HG02885 (cell line): ENCODE data around the gene CCDC33.
"Not testable (repeated sequence)": the region's sequence is repeated elsewhere in the genome, so short reads cannot be mapped to it uniquely, and the experiment has no call there.

ENCODE experiments used
- ATAC-seq: cut with Tn5 transposase; IDR thresholded peaks from one replicate; pipeline ENCODE4 v1.9.1; 2021; ENCODE audit warnings: mild to moderate bottlenecking; ENCODE audit not compliant: unreplicated experiment, poor library complexity

The CCDC33 gene

GRCh38 chr15:74350295-74351275 is 114.5 kb downstream of the CCDC33 start:
- no peak for ATAC-seq

- ATAC-seq: no peak
Observed at GRCh38 chr15:74351670-74352069, 115.5 kb downstream of the CCDC33 start.

- ATAC-seq: no peak
Observed at GRCh38 chr15:74352393-74352910, 116.3 kb downstream of the CCDC33 start.

GRCh38 chr15:74353992-74354391 is 117.9 kb downstream of the CCDC33 start:
- ATAC-seq: not testable (repeated sequence)

- not testable (repeated sequence) for ATAC-seq
Observed at GRCh38 chr15:74356050-74356449, 119.9 kb downstream of the CCDC33 start.

GRCh38 chr15:74357514-74357913 is 121.4 kb downstream of the CCDC33 start:
- not testable (repeated sequence) for ATAC-seq

- ATAC-seq: not testable (repeated sequence)
Observed at GRCh38 chr15:74359376-74359775, 123.2 kb downstream of the CCDC33 start.

- not testable (repeated sequence) for ATAC-seq
Observed at GRCh38 chr15:74360855-74361254, 124.7 kb downstream of the CCDC33 start.

- ATAC-seq: no peak
Observed at GRCh38 chr15:74362482-74362881, 126.4 kb downstream of the CCDC33 start.

GRCh38 chr15:74364936-74365597 is 128.9 kb downstream of the CCDC33 start:
- ATAC-seq: no peak

- ATAC-seq: no peak
Observed at GRCh38 chr15:74365598-74366445, 129.7 kb downstream of the CCDC33 start.

GRCh38 chr15:74367296-74367854 is 131.2 kb downstream of the CCDC33 start, which contains the start of gene CYP11A1:
Gene CYP11A1 (minus strand): TSS chr15:74367646. CDS start chr15:74367585, 61 bp downstream.
- ATAC-seq: no peak

- no peak for ATAC-seq
Observed at GRCh38 chr15:74368121-74368520, 132.0 kb downstream of the CCDC33 start.

GRCh38 chr15:74369084-74369745 is 133.1 kb downstream of the CCDC33 start:
- ATAC-seq: no peak

- ATAC-seq: no peak
Observed at GRCh38 chr15:74369756-74370155, 133.6 kb downstream of the CCDC33 start.

GRCh38 chr15:74370471-74370870 is 134.3 kb downstream of the CCDC33 start:
- no peak for ATAC-seq

- ATAC-seq: no peak
Observed at GRCh38 chr15:74373056-74373650, 137.0 kb downstream of the CCDC33 start.

- ATAC-seq: peak; percentile 82
Observed at GRCh38 chr15:74373731-74374647, 137.9 kb downstream of the CCDC33 start.
